Endothelial cell (in vitro differentiated cells): Measurements from ENCODE around the gene TMEM59L. TPM values are rescaled to one million over a fixed set of nuclear protein-coding genes. Genes with fewer than 3 reads are reported as not detected.

ENCODE experiments used
- DNase-seq: peaks from one replicate; pipeline ENCODE4 v3.0.0; 2021; ENCODE audit warnings: low spot score
- H3K27ac Mint-ChIP-seq: one replicate; pipeline ENCODE4 v1.8.0; 2021; ENCODE audit warnings: mixed read lengths, inconsistent platforms; ENCODE audit not compliant: unreplicated experiment
- H3K27me3 Mint-ChIP-seq: one replicate; pipeline ENCODE4 v1.8.0; 2021; ENCODE audit warnings: mild to moderate bottlenecking, moderate library complexity, mixed read lengths, inconsistent platforms; ENCODE audit not compliant: unreplicated experiment
- H3K36me3 Mint-ChIP-seq: one replicate; pipeline ENCODE4 v1.8.0; 2021; ENCODE audit warnings: mild to moderate bottlenecking, low read depth, mixed read lengths, inconsistent platforms; ENCODE audit not compliant: unreplicated experiment
- H3K4me1 Mint-ChIP-seq: one replicate; pipeline ENCODE4 v1.8.0; 2021; ENCODE audit warnings: mild to moderate bottlenecking, mixed read lengths, inconsistent platforms; ENCODE audit not compliant: unreplicated experiment
- H3K4me3 Mint-ChIP-seq: one replicate; pipeline ENCODE4 v1.8.0; 2021; ENCODE audit warnings: mild to moderate bottlenecking, mixed read lengths, inconsistent platforms; ENCODE audit not compliant: unreplicated experiment
- H3K9me3 Mint-ChIP-seq: one replicate; pipeline ENCODE4 v1.8.0; 2021; ENCODE audit warnings: mixed read lengths, inconsistent platforms; ENCODE audit not compliant: unreplicated experiment
- CTCF ChIP-seq: fragments of 200-600 bp; sonication (generic); IDR thresholded peaks from one replicate; pipeline ENCODE4 v1.5.0; 2021; ENCODE audit warnings: antibody characterized with exemption; ENCODE audit not compliant: unreplicated experiment
- total RNA-seq: library from RNA; stranded (reverse); fragmentation: NEBNext Ultra II Directional; extraction: Animal tissue kit (Norgen Biotek cat#: 25700); gene quantifications from one replicate; pipeline ENCODE4 v1.2.1, GENCODE V29; 2021; ENCODE audit not compliant: unreplicated experiment

TMEM59L gene
- total RNA-seq, 1 donor from 2014 or later = 0.15 TPM

DNA sequence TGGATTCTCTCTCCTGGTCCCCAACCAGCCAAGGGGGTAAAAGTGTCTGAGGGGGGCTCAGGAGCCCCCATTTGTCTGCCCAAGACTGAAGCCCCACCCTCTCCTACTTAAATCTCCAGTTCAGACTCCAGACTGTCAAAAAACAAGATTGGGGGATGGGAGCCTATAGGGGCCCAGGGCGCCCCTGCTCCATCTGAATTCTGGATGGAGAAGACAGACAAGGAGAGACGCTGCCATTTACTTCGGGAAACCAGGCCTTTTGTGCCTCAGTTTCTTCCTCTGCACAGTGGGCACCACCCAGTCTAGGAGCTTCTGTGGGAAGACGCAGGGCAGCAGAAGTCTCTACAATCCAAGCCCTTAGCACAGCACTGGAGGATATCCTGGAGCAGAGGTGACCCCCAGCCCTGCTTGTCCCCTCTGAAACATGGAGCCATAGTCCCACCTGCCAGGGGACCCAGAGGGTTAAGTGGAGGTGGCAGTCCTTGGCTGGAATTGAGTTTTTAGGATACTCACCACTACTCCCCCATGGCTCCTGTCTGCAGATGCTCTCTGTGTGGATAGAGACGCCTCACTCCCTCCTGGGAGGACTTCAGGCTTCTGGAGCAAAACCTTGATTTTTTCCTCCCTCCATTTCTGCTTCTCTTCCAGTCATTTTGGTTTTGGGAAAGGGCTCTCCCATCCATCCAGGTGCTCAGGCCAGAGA is 4.4 kb upstream of the TMEM59L start:
- Mint-ChIP-seq H3K27ac (no peak overlapping the region), H3K27me3 (peaks cover 26% of the 10 kb centered on the region), H3K4me3 (peak overlapping the region; percentile 77), H3K9me3 (no peaks in the 10 kb centered on the region), H3K4me1 (peaks cover 10% of the 10 kb centered on the region), H3K36me3 (peaks cover 7% of the 10 kb centered on the region)
- no peak for DNase-seq
- no peak for TF ChIP-seq CTCF

DNA sequence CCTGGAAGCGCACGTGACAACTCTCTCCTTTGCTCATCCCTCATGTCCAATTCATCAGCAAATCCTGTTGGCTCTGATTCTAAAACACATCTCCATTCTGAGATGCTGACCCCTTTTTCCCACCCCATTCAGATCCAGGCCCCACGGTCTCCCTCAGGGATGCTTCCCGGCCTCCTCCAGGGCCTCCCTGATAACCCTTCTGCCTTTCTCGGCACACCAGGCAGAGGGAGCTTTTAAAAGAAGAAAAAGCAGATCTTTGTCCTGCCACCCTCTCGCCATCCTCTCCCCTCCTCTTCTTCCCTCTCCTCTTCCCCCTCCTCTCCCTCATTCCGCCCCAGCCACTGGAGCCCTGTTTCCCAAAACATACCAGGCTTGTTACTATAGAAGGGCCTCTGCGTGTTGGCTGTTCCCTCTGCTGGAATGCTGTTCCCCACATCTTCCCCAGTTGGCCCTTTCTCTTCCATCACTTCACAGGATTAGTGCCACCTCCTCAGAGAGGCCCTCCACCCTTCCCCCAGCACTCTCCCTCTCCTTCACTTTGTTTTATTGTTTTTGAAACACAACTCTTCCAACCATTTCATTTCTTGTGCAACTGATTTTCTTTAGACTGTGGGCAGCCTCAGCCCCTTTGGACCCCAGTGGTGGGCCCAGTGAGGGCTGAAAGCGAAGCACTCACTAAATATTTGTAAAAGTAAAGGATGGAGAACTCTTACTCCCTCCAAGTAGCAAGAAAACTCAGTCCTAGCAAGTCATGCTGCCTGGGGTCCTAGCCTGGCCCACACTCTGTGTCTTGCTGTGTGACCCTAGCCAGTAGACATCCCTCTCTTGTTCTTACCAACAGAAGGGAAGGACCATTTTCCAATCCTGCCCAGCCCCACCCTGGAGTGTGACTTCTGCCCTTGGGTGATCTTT is 3.6 kb upstream of the TMEM59L start:
- DNase-seq = no peak
- Mint-ChIP-seq H3K4me1 (peaks cover 10% of the 10 kb centered on the region), H3K4me3 (peak overlapping the region; percentile 77), H3K27me3 (peaks cover 27% of the 10 kb centered on the region), H3K36me3 (peaks cover 7% of the 10 kb centered on the region), H3K27ac (peak overlapping the region; percentile 42), H3K9me3 (no peaks in the 10 kb centered on the region)
- no peak for TF ChIP-seq CTCF

- H3K27ac Mint-ChIP-seq = peak overlapping the region; percentile 42
- peaks cover 12% of the 10 kb centered on the region for H3K4me1 Mint-ChIP-seq
- H3K36me3 Mint-ChIP-seq = peaks cover 7% of the 10 kb centered on the region
- no peak for TF ChIP-seq CTCF
- no peaks in the 10 kb centered on the region for H3K9me3 Mint-ChIP-seq
- H3K27me3 Mint-ChIP-seq = peaks cover 30% of the 10 kb centered on the region
- no peak for DNase-seq
- no peak overlapping the region for H3K4me3 Mint-ChIP-seq
These were observed 3.0 kb upstream of the TMEM59L start for GRCh38 chr19:18609717-18610051.

- no peak for TF ChIP-seq CTCF
- H3K27me3 Mint-ChIP-seq = peaks cover 29% of the 10 kb centered on the region
- H3K36me3 Mint-ChIP-seq = peaks cover 7% of the 10 kb centered on the region
- no peaks in the 10 kb centered on the region for H3K9me3 Mint-ChIP-seq
- peaks cover 12% of the 10 kb centered on the region for H3K4me1 Mint-ChIP-seq
- H3K4me3 Mint-ChIP-seq = no peak overlapping the region
- no peak overlapping the region for H3K27ac Mint-ChIP-seq
- DNase-seq = no peak
These were observed 2.5 kb upstream of the TMEM59L start for GRCh38 chr19:18610245-18610555.
